Hepatocyte (in vitro differentiated cells): ENCODE results near the gene PLEKHM3.

Experiments used
- EZH2 ChIP-seq: fragments of 200-600 bp; sonication (generic); IDR thresholded peaks from 2 replicates; pipeline ENCODE4 v1.6.1; 2016; ENCODE audit warnings: antibody characterized with exemption, mild to moderate bottlenecking, borderline replicate concordance
- EZH2phosphoT487 ChIP-seq: fragments of 200-600 bp; sonication (generic); IDR thresholded peaks from one replicate; pipeline ENCODE4 v1.6.1; 2018; ENCODE audit warnings: antibody characterized with exemption, mild to moderate bottlenecking, low read depth, moderate library complexity; ENCODE audit not compliant: unreplicated experiment, severe bottlenecking
- TF ChIP-seq, protein P1 (sequence below): fragments of 200-600 bp; sonication (generic); IDR thresholded peaks from 2 replicates; pipeline ENCODE4 v1.5.1; 2016; ENCODE audit warnings: antibody characterized with exemption, mild to moderate bottlenecking; ENCODE audit not compliant: poor library complexity

- TF ChIP-seq EZH2 (no peak), EZH2phosphoT487 (no peak)
- TF ChIP-seq, protein P1, sequence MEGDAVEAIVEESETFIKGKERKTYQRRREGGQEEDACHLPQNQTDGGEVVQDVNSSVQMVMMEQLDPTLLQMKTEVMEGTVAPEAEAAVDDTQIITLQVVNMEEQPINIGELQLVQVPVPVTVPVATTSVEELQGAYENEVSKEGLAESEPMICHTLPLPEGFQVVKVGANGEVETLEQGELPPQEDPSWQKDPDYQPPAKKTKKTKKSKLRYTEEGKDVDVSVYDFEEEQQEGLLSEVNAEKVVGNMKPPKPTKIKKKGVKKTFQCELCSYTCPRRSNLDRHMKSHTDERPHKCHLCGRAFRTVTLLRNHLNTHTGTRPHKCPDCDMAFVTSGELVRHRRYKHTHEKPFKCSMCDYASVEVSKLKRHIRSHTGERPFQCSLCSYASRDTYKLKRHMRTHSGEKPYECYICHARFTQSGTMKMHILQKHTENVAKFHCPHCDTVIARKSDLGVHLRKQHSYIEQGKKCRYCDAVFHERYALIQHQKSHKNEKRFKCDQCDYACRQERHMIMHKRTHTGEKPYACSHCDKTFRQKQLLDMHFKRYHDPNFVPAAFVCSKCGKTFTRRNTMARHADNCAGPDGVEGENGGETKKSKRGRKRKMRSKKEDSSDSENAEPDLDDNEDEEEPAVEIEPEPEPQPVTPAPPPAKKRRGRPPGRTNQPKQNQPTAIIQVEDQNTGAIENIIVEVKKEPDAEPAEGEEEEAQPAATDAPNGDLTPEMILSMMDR, result no peak
Observed at GRCh38 chr2:207955456-207955855, 69.9 kb downstream of the PLEKHM3 start.
